HCT116 (cell line): ENCODE results near the gene KIF12. TPM values are rescaled to one million over a fixed set of nuclear protein-coding genes. Genes with fewer than 3 reads are reported as not detected.
"Not testable (repeated sequence)": the region's sequence is repeated elsewhere in the genome, so short reads cannot be mapped to it uniquely, and the experiment has no call there.

ENCODE experiments used
- ATAC-seq: fragments of 200-7000 bp; cut with Tn5 transposase; 2 replicates; pipeline ENCODE4 v1.9.1; 2020; ENCODE audit warnings: mild to moderate bottlenecking, moderate library complexity
- BruUV-seq: library from RNA; stranded (reverse); fragments of 400-500 nt; replicated peaks from 2 replicates; lab custom pipeline; 2021; lab: Mats Ljungman, UMichigan
- CTCF ChIA-PET: fragments of 300-600 bp; sonication (Branson Sonifier 250); formaldehyde crosslinking; loops from one replicate; lab custom pipeline; 2021; ENCODE audit warnings: antibody characterized with exemption; lab: Charles Lee
- POLR2A ChIA-PET: fragments of 300-600, 350-600 bp; sonication (Branson Sonifier 250); formaldehyde crosslinking; loops from one replicate; lab custom pipeline; 2021; ENCODE audit warnings: antibody characterized with exemption; lab: Charles Lee
- RAD21 ChIA-PET, 2 experiments: fragments of 300-600 bp; sonication (Branson Sonifier 250); formaldehyde crosslinking; loops; one replicate each; lab custom pipeline; 2023; ENCODE audit warnings: low total read pairs in 2 of 2; ENCODE audit not compliant: uncharacterized antibody in 2 of 2, unreplicated experiment in 2 of 2, low non-redundant PET in 1 of 2; lab: Charles Lee
- DNase-seq: peaks from one replicate; pipeline ENCODE4 v3.0.0-alpha.2; 2010; ENCODE audit warnings: low read depth, low spot score
- H2AFZ ChIP-seq: fragments of 200-600 bp; shearing (Covaris generic), sonication (generic); 2 replicates; pipeline ENCODE4 v1.6.1; 2017; ENCODE audit warnings: low read depth, mixed run types, mixed read lengths, antibody characterized with exemption, low read length; ENCODE audit not compliant: poor library complexity, severe bottlenecking
- H3K27ac ChIP-seq: 2 replicates; pipeline ENCODE4 v1.5.1; 2012; ENCODE audit warnings: low read depth, low read length
- H3K27me3 ChIP-seq: fragments of 200-600 bp; sonication (generic); 2 replicates; pipeline ENCODE4 v1.6.1; 2016; ENCODE audit warnings: mixed run types, low read length, mixed read lengths; ENCODE audit not compliant: insufficient read depth
- H3K36me3 ChIP-seq, 2 experiments: fragments of 200-500 bp in 1 of 2; fragments of 200-600 bp in 1 of 2; sonication (Bioruptor generic) in 1 of 2; sonication (generic) in 1 of 2; 2 replicates each; pipeline versions ENCODE4 v1.5.1 to v1.6.1; 2014 to 2016; ENCODE audit warnings: low read length in 2 of 2, inconsistent platforms in 1 of 2, mixed read lengths in 1 of 2, mixed run types in 1 of 2; ENCODE audit not compliant: insufficient read depth in 2 of 2, control insufficient read depth in 1 of 2
- H3K4me1 ChIP-seq, 2 experiments: fragments of 200-600 bp in 1 of 2; sonication (generic) in 1 of 2; 2 replicates each; pipeline versions ENCODE4 v1.5.1 to v1.6.1; 2012 to 2017; ENCODE audit warnings: low read length in 2 of 2, inconsistent platforms in 1 of 2, mild to moderate bottlenecking in 1 of 2, mixed read lengths in 1 of 2, mixed run types in 1 of 2, moderate library complexity in 1 of 2; ENCODE audit not compliant: insufficient read depth in 2 of 2, control insufficient read depth in 1 of 2
- H3K4me2 ChIP-seq: fragments of 200-600 bp; sonication (generic); 2 replicates; pipeline ENCODE4 v1.6.1; 2017; ENCODE audit warnings: mixed run types, low read length, mixed read lengths
- H3K4me3 ChIP-seq, 2 experiments: fragments of 200-600 bp in 1 of 2; sonication (generic) in 1 of 2; replicated peaks in 1 of 2; 2 replicates each; pipeline ENCODE4 v1.5.1; 2011 to 2016; ENCODE audit warnings: low read length in 2 of 2, control low read depth in 1 of 2, low read depth in 1 of 2, mild to moderate bottlenecking in 1 of 2, mixed read lengths in 1 of 2, mixed run types in 1 of 2
- H3K79me2 ChIP-seq: fragments of 200-600 bp; sonication (generic); 2 replicates; pipeline ENCODE4 v1.6.1; 2017; ENCODE audit warnings: mild to moderate bottlenecking, mixed run types, low read length, moderate library complexity, mixed read lengths; ENCODE audit not compliant: insufficient read depth
- H3K9ac ChIP-seq: fragments of 200-600 bp; sonication (generic); 2 replicates; pipeline ENCODE4 v1.6.1; 2016; ENCODE audit warnings: low read length, mixed read lengths
- H3K9me2 ChIP-seq: fragments of 200-600 bp; sonication (generic), shearing (Covaris generic); 2 replicates; pipeline ENCODE4 v1.6.1; 2017; ENCODE audit warnings: mixed run types, mild to moderate bottlenecking, moderate library complexity; ENCODE audit not compliant: insufficient read depth
- H3K9me3 ChIP-seq, 2 experiments: fragments of 200-500 bp in 1 of 2; fragments of 200-600 bp in 1 of 2; sonication (Bioruptor generic) in 1 of 2; sonication (generic) in 1 of 2; 2 replicates each; pipeline ENCODE4 v1.6.1; 2014 to 2017; ENCODE audit warnings: low read length in 2 of 2, mixed read lengths in 2 of 2, inconsistent platforms in 1 of 2, low read depth in 1 of 2, mild to moderate bottlenecking in 1 of 2, mixed run types in 1 of 2, moderate library complexity in 1 of 2; ENCODE audit not compliant: control insufficient read depth in 1 of 2, insufficient read depth in 1 of 2
- H4K20me1 ChIP-seq: fragments of 200-600 bp; sonication (generic), shearing (Covaris generic); 2 replicates; pipeline ENCODE4 v1.6.1; 2017; ENCODE audit warnings: mixed run types, mild to moderate bottlenecking, moderate library complexity; ENCODE audit not compliant: insufficient read depth
- EZH2phosphoT487 ChIP-seq: fragments of 200-600 bp; IDR thresholded peaks from 2 replicates; pipeline ENCODE4 v1.6.1; 2018; ENCODE audit warnings: antibody characterized with exemption, borderline replicate concordance
- SP1 ChIP-seq: IDR thresholded peaks from 2 replicates; pipeline ENCODE4 v1.6.1; 2012; ENCODE audit warnings: low read depth
- ZNF274 ChIP-seq: fragments of 200-500 bp; sonication (Bioruptor generic); IDR thresholded peaks from 2 replicates; pipeline ENCODE4 v1.6.1; 2014; ENCODE audit warnings: mild to moderate bottlenecking, low read depth, low read length, inconsistent platforms
- intact Hi-C: fragments of 100-400 bp; cut with micrococcal nuclease; formaldehyde crosslinking; loops from 2 replicates; pipeline ENCODE4 v1.10.0; 2022
- total RNA-seq: library from RNA; stranded (reverse); gene quantifications from one replicate; pipeline ENCODE4 v1.2.1, GENCODE V29; 2021; ENCODE audit not compliant: unreplicated experiment
- TF ChIP-seq, protein P1 (sequence below): IDR thresholded peaks from 2 replicates; pipeline ENCODE4 v1.6.1; 2011; ENCODE audit warnings: mild to moderate bottlenecking, low read length, moderate library complexity; ENCODE audit not compliant: insufficient replicate concordance; ENCODE audit errors: extremely low read depth

The KIF12 gene
- total RNA-seq, 1 experiment from 2014 or later: 6.4 TPM

DNA sequence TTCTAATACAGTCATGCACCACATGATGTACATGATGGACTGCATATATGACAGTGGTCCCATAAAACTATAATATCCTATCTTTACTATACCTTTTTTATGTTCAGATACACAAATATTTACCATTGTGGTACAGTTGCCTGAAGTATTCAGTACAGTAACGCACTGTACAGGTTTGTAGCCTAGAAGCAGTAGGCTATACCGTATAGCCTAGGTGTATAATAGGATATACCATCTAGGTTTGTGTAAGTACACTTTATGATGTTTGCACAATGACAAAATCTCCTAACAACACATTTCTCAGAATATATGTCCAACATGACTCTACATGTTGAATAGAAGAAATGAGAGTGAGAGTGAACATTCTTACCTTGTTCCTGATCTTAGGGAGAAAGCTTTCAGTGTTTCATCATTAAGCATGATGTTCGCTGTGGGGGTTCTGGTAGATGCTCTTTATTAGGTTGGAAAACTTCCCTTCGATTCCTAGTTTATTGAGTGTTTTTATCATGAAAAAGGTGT, 52.8 kb downstream of the KIF12 start:
- TF ChIP-seq ZNF274 (no peak), EZH2phosphoT487 (no peak), SP1 (no peak)
- TF ChIP-seq, protein P1, sequence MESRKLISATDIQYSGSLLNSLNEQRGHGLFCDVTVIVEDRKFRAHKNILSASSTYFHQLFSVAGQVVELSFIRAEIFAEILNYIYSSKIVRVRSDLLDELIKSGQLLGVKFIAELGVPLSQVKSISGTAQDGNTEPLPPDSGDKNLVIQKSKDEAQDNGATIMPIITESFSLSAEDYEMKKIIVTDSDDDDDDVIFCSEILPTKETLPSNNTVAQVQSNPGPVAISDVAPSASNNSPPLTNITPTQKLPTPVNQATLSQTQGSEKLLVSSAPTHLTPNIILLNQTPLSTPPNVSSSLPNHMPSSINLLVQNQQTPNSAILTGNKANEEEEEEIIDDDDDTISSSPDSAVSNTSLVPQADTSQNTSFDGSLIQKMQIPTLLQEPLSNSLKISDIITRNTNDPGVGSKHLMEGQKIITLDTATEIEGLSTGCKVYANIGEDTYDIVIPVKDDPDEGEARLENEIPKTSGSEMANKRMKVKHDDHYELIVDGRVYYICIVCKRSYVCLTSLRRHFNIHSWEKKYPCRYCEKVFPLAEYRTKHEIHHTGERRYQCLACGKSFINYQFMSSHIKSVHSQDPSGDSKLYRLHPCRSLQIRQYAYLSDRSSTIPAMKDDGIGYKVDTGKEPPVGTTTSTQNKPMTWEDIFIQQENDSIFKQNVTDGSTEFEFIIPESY: no peak
- ChIA-PET CTCF (no interaction called here), POLR2A (no interaction called here), RAD21 (no interaction called here)
- Histone ChIP-seq H3K27me3 (no peaks in the 10 kb centered on the region), H4K20me1 (no peaks in the 10 kb centered on the region), H3K79me2 (no peaks in the 10 kb centered on the region), H3K4me3 (no peak overlapping the region), H3K4me2 (no peak overlapping the region), H3K36me3 (no peaks in the 10 kb centered on the region), H3K9me3 (no peaks in the 10 kb centered on the region), H3K9me2 (no peaks in the 10 kb centered on the region), H3K4me1 (no peaks in the 10 kb centered on the region), H3K27ac (no peak overlapping the region), H2AFZ (no peak overlapping the region), H3K9ac (no peak overlapping the region)
- intact Hi-C loops: no loop called here
- no peak for DNase-seq
- no peak for ATAC-seq
- BruUV-seq: no TSS peak

DNA sequence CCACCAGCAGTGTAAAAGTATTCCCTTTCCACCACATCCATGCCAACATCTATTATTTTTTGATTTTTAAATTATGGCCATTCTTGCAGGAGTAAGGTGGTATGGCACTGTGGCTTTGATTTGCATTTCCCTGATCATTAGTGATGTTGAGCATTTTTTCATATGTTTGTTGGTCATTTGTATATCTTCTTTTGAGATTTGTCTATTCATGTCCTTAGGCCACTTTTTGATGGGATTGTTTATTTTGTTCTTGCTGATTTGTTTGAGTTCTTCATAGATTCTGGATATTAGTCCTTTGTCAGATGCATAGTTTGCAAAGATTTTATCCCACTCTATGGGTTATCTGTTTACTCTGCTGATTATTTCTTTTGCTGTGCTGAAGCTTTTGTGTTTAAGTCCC, 55.4 kb downstream of the KIF12 start:
- POLR2A ChIA-PET, H3K4me2 ChIP-seq, CTCF ChIA-PET, DNase-seq, H3K9me3 ChIP-seq, H3K9ac ChIP-seq, H3K27ac ChIP-seq, H3K36me3 ChIP-seq, RAD21 ChIA-PET, H3K9me2 ChIP-seq, H2AFZ ChIP-seq, intact Hi-C loops, H3K79me2 ChIP-seq, H4K20me1 ChIP-seq, H3K27me3 ChIP-seq, BruUV-seq, H3K4me3 ChIP-seq, H3K4me1 ChIP-seq, ATAC-seq: not testable (repeated sequence)

Other genes with a start within 250 kb of the KIF12 start
- gene ZNF618, start 223.0 kb downstream of the KIF12 start, total RNA-seq: 13.5 TPM
- gene AMBP, start 21.0 kb downstream of the KIF12 start, total RNA-seq: 1.9 TPM
- gene COL27A1, start 56.2 kb upstream of the KIF12 start, total RNA-seq: 12.0 TPM
- 5.6 TPM for gene ORM1, start 223.8 kb upstream of the KIF12 start, total RNA-seq
- gene ORM2, start 230.6 kb upstream of the KIF12 start, total RNA-seq: 0.59 TPM